HepG2 (cell line): ENCODE results near the gene WDR59.

ENCODE experiments used
- CREB1 ChIP-seq, 2 experiments: fragments of 450-650 bp in 1 of 2; IDR thresholded peaks; 2 replicates each; pipeline ENCODE4 v1.6.1; 2016 to 2017; ENCODE audit warnings: control low read depth in 1 of 2, mild to moderate bottlenecking in 1 of 2, missing compliant biosample characterization in 1 of 2, missing genetic modification characterization in 1 of 2
- CTCF ChIP-seq: sonication (generic); formaldehyde crosslinking; IDR thresholded peaks from 2 replicates; pipeline ENCODE4 v1.5.0; 2020; ENCODE audit warnings: mild to moderate bottlenecking, missing genetic modification reagents, moderate library complexity
- KDM5A ChIP-seq: fragments of 200-600 bp; sonication (generic); IDR thresholded peaks from 2 replicates; pipeline ENCODE4 v1.7.0; 2018; ENCODE audit warnings: antibody characterized with exemption, mild to moderate bottlenecking, low read length, borderline replicate concordance

DNA sequence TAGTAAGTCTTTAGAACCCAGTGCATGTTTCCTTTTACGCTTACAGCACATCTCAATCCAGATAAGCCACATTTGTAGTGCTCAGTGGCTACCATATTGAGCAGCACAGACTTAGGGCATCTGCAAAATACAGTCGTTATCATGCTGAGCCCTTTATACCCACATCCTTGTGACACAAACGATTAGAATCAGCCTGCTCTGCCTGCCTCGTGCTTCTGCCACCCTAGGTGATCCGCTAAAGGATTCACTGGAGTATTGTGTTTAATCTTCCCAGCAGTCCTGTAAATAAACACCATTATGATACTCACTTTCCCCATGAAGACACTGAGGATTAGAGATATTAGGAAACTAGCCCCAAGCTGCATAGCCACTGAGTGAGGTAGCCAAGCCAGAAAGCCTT, 159.0 kb downstream of the WDR59 start:
- TF ChIP-seq CREB1 (IDR thresholded peaks at IDR 0.05), result no peak
- no peak for TF ChIP-seq CREB1 (CRISPR knock-in tag; IDR thresholded peaks at IDR 0.05)
- no peak for TF ChIP-seq KDM5A
- TF ChIP-seq CTCF (CRISPR knock-in tag), result no peak
